B cell (primary cell): ENCODE results near the gene HCN4.

Experiments used
- CTCF ChIP-seq: fragments of 200-600 bp; IDR thresholded peaks from one replicate; pipeline ENCODE4 v1.8.0; 2022; ENCODE audit warnings: antibody characterized with exemption, mild to moderate bottlenecking
- EZH2 ChIP-seq: IDR thresholded peaks from 2 replicates; pipeline ENCODE4 v1.6.1; 2012; ENCODE audit warnings: borderline replicate concordance, low read depth, mild to moderate bottlenecking, moderate library complexity, low read length; ENCODE audit not compliant: insufficient read depth, poor library complexity, severe bottlenecking

GRCh38 chr15:73323956-73324355 is 44.8 kb downstream of the HCN4 start:
- TF ChIP-seq CTCF (no peak), EZH2 (no peak)
